ENCODE data around the gene GAMT. TPM values are rescaled to one million over a fixed set of nuclear protein-coding genes. Genes with fewer than 3 reads are reported as not detected.

GAMT gene
- total and polyA plus RNA-seq, 2 experiments from 2014 or later, result 21.5 to 36.9 TPM

GRCh38 chr19:1395194-1396018 is 5.9 kb downstream of the GAMT start:
- no peak overlapping the region for H3K4me3 Mint-ChIP-seq
- Histone ChIP-seq H3K4me2 (no peak overlapping the region), H3K36me3 (ENCODE audit: insufficient read depth) (no peaks in the 10 kb centered on the region), H3K79me2 (replicated peaks; ENCODE audit: insufficient read depth) (no peaks in the 10 kb centered on the region), H3F3A (replicated peaks; ENCODE audit: low read depth) (peaks cover 7% of the 10 kb centered on the region; the same call in 1 of the 2 replicates), H3K4me1 (ENCODE audit: insufficient read depth) (0 out of 2 replicates have a peak, but pooled peaks cover 5% of the 10 kb centered on the region), H3K27me3 (ENCODE audit: insufficient read depth) (no peaks in the 10 kb centered on the region), H3K9me2 (ENCODE audit: insufficient read depth) (no peaks in the 10 kb centered on the region), H4K20me1 (replicated peaks; ENCODE audit: insufficient read depth) (no peaks in the 10 kb centered on the region; the same call in 1 of the 2 replicates), H3K4me3 (no peak overlapping the region), H3K27ac (ENCODE audit: low read depth) (no peak overlapping the region), H2AFZ (no peak overlapping the region)
- TF ChIP-seq POLR2AphosphoS5 (IDR thresholded peaks at IDR 0.05; ENCODE audit: low read depth), result peak; percentile 32; the same call in 1 of the 2 replicates
- TF ChIP-seq, protein P1, sequence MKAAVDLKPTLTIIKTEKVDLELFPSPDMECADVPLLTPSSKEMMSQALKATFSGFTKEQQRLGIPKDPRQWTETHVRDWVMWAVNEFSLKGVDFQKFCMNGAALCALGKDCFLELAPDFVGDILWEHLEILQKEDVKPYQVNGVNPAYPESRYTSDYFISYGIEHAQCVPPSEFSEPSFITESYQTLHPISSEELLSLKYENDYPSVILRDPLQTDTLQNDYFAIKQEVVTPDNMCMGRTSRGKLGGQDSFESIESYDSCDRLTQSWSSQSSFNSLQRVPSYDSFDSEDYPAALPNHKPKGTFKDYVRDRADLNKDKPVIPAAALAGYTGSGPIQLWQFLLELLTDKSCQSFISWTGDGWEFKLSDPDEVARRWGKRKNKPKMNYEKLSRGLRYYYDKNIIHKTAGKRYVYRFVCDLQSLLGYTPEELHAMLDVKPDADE (IDR thresholded peaks at IDR 0.05), result no peak
- DNase-seq (ENCODE audit: low spot score) (no peak), ATAC-seq (no peak; the same call in 2 of the 3 replicates)
- peaks cover 2% of the 10 kb centered on the region for H3K27me3 Mint-ChIP-seq (ENCODE audit: insufficient read depth, low read depth, poor library complexity)
- H3K9me3 Mint-ChIP-seq, result no peaks in the 10 kb centered on the region
- H3K4me1 Mint-ChIP-seq, result no peaks in the 10 kb centered on the region
- no peak overlapping the region for H3K27ac Mint-ChIP-seq
- peaks cover 13% of the 10 kb centered on the region for H3K36me3 Mint-ChIP-seq (ENCODE audit: low read depth)

DNA sequence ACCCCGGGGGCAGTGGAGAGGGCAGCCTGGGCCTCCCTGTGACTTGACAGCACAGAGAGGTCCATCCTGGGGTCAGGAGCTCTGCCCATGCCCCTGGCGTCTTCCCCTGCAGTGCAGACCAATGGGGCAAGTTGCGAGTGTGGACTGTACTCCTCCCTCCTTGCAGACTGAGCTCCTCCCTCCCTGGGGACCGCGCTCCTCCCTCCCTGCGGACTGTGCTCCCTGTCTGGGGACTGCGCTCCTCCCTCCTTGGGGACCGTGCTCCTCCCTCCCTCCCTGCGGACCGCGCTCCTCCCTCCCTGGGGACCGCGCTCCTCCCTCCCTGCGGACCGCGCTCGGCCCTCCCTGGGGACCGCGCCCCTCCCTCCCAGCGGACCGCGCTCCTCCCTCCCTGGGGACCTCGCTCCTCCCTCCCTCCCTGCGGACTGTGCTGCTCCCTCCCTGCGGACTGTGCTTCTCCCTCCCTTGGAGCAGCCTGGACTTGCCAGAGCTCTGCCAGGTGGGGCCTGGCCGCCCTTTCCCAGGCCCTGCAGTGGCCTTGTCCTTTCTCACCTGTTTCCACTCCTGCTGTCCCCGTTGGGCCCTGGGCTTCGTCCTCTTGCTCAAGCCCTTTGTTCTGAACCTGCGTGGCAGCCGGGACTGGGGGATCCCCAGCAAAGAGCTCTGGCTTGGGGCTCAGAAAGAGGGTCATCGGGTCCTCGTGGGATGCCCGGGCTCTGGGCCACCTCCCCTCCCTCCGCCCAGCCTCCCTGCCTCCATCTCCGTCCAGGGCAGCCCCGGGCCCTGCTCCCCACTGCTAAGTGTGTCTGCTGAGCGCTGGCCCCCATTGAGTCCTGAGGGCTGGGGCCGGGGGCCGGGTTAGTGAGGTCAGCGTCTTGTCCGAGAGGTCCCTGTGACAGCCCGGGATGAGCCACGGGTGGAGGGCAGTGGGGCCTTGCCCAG is 6.8 kb downstream of the GAMT start:
- peaks cover 9% of the 10 kb centered on the region for H3F3A ChIP-seq (replicated peaks; ENCODE audit: low read depth)
- DNase-seq (ENCODE audit: low spot score) (no peak), ATAC-seq (peak; percentile 41)
- Mint-ChIP-seq H3K27ac (no peak overlapping the region), H3K9me3 (no peaks in the 10 kb centered on the region), H3K27me3 (ENCODE audit: insufficient read depth, low read depth, poor library complexity) (peaks cover 4% of the 10 kb centered on the region), H3K4me1 (no peaks in the 10 kb centered on the region), H3K36me3 (ENCODE audit: low read depth) (peaks cover 19% of the 10 kb centered on the region), H3K4me3 (no peak overlapping the region)
- no peak overlapping the region for H3K4me3 ChIP-seq
- H3K4me2 ChIP-seq, result no peak overlapping the region
- no peaks in the 10 kb centered on the region for H3K27me3 ChIP-seq (ENCODE audit: insufficient read depth)
- H3K79me2 ChIP-seq (replicated peaks; ENCODE audit: insufficient read depth), result no peaks in the 10 kb centered on the region
- no peak overlapping the region for H2AFZ ChIP-seq
- no peak for TF ChIP-seq POLR2AphosphoS5 (IDR thresholded peaks at IDR 0.05; ENCODE audit: low read depth)
- no peak for TF ChIP-seq EZH2phosphoT487 (IDR thresholded peaks at IDR 0.05; ENCODE audit: unreplicated experiment)
- no peak for TF ChIP-seq CREB1 (CRISPR knock-in tag; IDR thresholded peaks at IDR 0.05; ENCODE audit: low read depth)
- TF ChIP-seq ZNF331 (CRISPR knock-in tag; IDR thresholded peaks at IDR 0.05; ENCODE audit: low read depth), result no peak
- H3K9me2 ChIP-seq (ENCODE audit: insufficient read depth), result no peaks in the 10 kb centered on the region
- no peak overlapping the region for H3K27ac ChIP-seq (ENCODE audit: low read depth)
- peaks cover 2% of the 10 kb centered on the region; the same call in 1 of the 2 replicates for H4K20me1 ChIP-seq (replicated peaks; ENCODE audit: insufficient read depth)
- H3K4me1 ChIP-seq (ENCODE audit: insufficient read depth), result 0 out of 2 replicates have a peak, but pooled peaks cover 5% of the 10 kb centered on the region
- no peaks in the 10 kb centered on the region for H3K36me3 ChIP-seq (ENCODE audit: insufficient read depth)

DNA sequence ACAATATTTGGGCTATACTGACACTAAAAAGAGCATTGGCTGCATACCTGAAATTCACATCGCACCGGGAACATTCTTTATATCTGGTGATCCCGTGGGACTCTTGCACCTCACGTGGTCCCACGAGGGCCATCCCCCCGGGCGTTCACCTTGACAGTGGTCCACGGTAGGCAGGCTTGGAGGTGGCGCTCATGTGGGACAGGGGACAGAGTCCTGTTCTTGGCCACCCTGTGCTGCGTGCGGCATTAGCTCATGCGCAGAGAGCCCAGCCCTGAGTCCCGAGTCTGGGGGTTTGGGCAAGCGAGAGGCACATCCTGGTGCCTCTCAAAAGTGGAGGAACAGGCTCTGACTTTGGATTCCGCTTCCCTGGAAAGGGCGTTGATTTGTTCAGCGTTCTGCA is 7.5 kb downstream of the GAMT start:
- Histone ChIP-seq H3K9me2 (ENCODE audit: insufficient read depth) (no peaks in the 10 kb centered on the region), H3K27ac (ENCODE audit: low read depth) (no peak overlapping the region), H3K79me2 (replicated peaks; ENCODE audit: insufficient read depth) (no peaks in the 10 kb centered on the region), H3F3A (replicated peaks; ENCODE audit: low read depth) (peaks cover 16% of the 10 kb centered on the region), H3K27me3 (ENCODE audit: insufficient read depth) (no peaks in the 10 kb centered on the region), H3K36me3 (ENCODE audit: insufficient read depth) (no peaks in the 10 kb centered on the region), H3K4me1 (ENCODE audit: insufficient read depth) (0 out of 2 replicates have a peak, but pooled peaks cover 5% of the 10 kb centered on the region), H2AFZ (no peak overlapping the region), H3K4me2 (no peak overlapping the region), H3K4me3 (no peak overlapping the region), H4K20me1 (replicated peaks; ENCODE audit: insufficient read depth) (peaks cover 5% of the 10 kb centered on the region; the same call in 1 of the 2 replicates)
- H3K27ac Mint-ChIP-seq, result no peak overlapping the region
- DNase-seq (ENCODE audit: low spot score), result no peak
- ATAC-seq, result no peak
- no peaks in the 10 kb centered on the region for H3K9me3 Mint-ChIP-seq
- H3K4me3 Mint-ChIP-seq, result no peak overlapping the region
- H3K4me1 Mint-ChIP-seq, result no peaks in the 10 kb centered on the region
- peaks cover 4% of the 10 kb centered on the region for H3K27me3 Mint-ChIP-seq (ENCODE audit: insufficient read depth, low read depth, poor library complexity)
- peaks cover 25% of the 10 kb centered on the region for H3K36me3 Mint-ChIP-seq (ENCODE audit: low read depth)
- TF ChIP-seq, protein P2, sequence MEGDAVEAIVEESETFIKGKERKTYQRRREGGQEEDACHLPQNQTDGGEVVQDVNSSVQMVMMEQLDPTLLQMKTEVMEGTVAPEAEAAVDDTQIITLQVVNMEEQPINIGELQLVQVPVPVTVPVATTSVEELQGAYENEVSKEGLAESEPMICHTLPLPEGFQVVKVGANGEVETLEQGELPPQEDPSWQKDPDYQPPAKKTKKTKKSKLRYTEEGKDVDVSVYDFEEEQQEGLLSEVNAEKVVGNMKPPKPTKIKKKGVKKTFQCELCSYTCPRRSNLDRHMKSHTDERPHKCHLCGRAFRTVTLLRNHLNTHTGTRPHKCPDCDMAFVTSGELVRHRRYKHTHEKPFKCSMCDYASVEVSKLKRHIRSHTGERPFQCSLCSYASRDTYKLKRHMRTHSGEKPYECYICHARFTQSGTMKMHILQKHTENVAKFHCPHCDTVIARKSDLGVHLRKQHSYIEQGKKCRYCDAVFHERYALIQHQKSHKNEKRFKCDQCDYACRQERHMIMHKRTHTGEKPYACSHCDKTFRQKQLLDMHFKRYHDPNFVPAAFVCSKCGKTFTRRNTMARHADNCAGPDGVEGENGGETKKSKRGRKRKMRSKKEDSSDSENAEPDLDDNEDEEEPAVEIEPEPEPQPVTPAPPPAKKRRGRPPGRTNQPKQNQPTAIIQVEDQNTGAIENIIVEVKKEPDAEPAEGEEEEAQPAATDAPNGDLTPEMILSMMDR (conservative IDR thresholded peaks at IDR 0.05; ENCODE audit: low read depth in 2 of 2), result no peak
- no peak for TF ChIP-seq ZNF331 (CRISPR knock-in tag; IDR thresholded peaks at IDR 0.05; ENCODE audit: low read depth)
- no peak for TF ChIP-seq JUNB (IDR thresholded peaks at IDR 0.05; ENCODE audit: unreplicated experiment)
- no peak for TF ChIP-seq EZH2 (IDR thresholded peaks at IDR 0.05; ENCODE audit: low read depth, unreplicated experiment)
- TF ChIP-seq EZH2phosphoT487 (IDR thresholded peaks at IDR 0.05; ENCODE audit: unreplicated experiment), result no peak

Data from GM23338 (cell line).